CD4-positive, alpha-beta T cell (primary cell): Measurements from ENCODE around the gene GNG10. TPM values are rescaled to one million over a fixed set of nuclear protein-coding genes. Genes with fewer than 3 reads are reported as not detected.

ENCODE experiments used
- ATAC-seq: fragments of 200-7000 bp; cut with Tn5 transposase; one replicate; pipeline ENCODE4 v1.10.0; 2022; ENCODE audit warnings: mild to moderate bottlenecking; ENCODE audit not compliant: poor library complexity
- CTCF ChIA-PET: fragments of 350-600 bp; sonication (Branson Sonifier 250); formaldehyde crosslinking; loops from one replicate; lab custom pipeline; 2021; ENCODE audit warnings: antibody characterized with exemption, inconsistent platforms; lab: Charles Lee
- POLR2A ChIA-PET: fragments of 350-600 bp; sonication (Branson Sonifier 250); formaldehyde crosslinking; loops from one replicate; lab custom pipeline; 2021; ENCODE audit warnings: antibody characterized with exemption, inconsistent platforms; lab: Charles Lee
- DNase-seq, 14 experiments: peaks; one replicate each; pipeline ENCODE4 v3.0.0-alpha.2; 2013 to 2020; ENCODE audit warnings: mixed read lengths in 2 of 14
- H3K27ac ChIP-seq, 2 donors: one replicate each; pipeline versions ENCODE4 v1.5.1 to v1.7.0; 2013; ENCODE audit warnings: low read length in 2 of 2, low read depth in 1 of 2, mild to moderate bottlenecking in 1 of 2
- H3K27me3 ChIP-seq, 2 experiments: 1 replicate in 1 of 2; 2 replicates in 1 of 2; pipeline versions ENCODE4 v1.6.1 to v1.7.0; 2013; ENCODE audit warnings: low read length in 2 of 2, control low read depth in 1 of 2, mild to moderate bottlenecking in 1 of 2, moderate library complexity in 1 of 2; ENCODE audit not compliant: insufficient read depth in 2 of 2, control insufficient read depth in 1 of 2
- H3K36me3 ChIP-seq: one replicate; pipeline ENCODE4 v1.6.1; 2013; ENCODE audit warnings: low read length, control low read depth; ENCODE audit not compliant: insufficient read depth
- H3K4me1 ChIP-seq: one replicate; pipeline ENCODE4 v1.6.1; 2013; ENCODE audit warnings: low read length, control low read depth; ENCODE audit not compliant: insufficient read depth
- H3K4me3 ChIP-seq: one replicate; pipeline ENCODE4 v1.5.1; 2013; ENCODE audit warnings: mild to moderate bottlenecking, low read length, moderate library complexity
- H3K9me3 ChIP-seq, 2 experiments: 1 replicate in 1 of 2; 2 replicates in 1 of 2; pipeline versions ENCODE4 v1.6.1 to v1.7.0; 2013; ENCODE audit warnings: low read length in 2 of 2, mild to moderate bottlenecking in 2 of 2, control low read depth in 1 of 2, moderate library complexity in 1 of 2; ENCODE audit not compliant: control insufficient read depth in 1 of 2, insufficient read depth in 1 of 2
- H3K27ac Mint-ChIP-seq: one replicate; pipeline ENCODE4 v1.8.0; 2020; ENCODE audit warnings: mixed read lengths
- H3K27me3 Mint-ChIP-seq: one replicate; pipeline ENCODE4 v1.8.0; 2021; ENCODE audit warnings: mixed read lengths
- H3K36me3 Mint-ChIP-seq: one replicate; pipeline ENCODE4 v1.8.0; 2021; ENCODE audit warnings: low read depth, mixed read lengths
- H3K4me1 Mint-ChIP-seq: one replicate; pipeline ENCODE4 v1.8.0; 2021; ENCODE audit warnings: low read depth, mixed read lengths
- H3K4me3 Mint-ChIP-seq: one replicate; pipeline ENCODE4 v1.8.0; 2020; ENCODE audit warnings: mild to moderate bottlenecking, mixed read lengths
- H3K9me3 Mint-ChIP-seq: one replicate; pipeline ENCODE4 v1.8.0; 2020; ENCODE audit warnings: mixed read lengths
- CTCF ChIP-seq: fragments of 200-600 bp; IDR thresholded peaks from one replicate; pipeline ENCODE4 v1.8.0; 2022; ENCODE audit warnings: antibody characterized with exemption, mild to moderate bottlenecking
- intact Hi-C, 2 experiments: fragments of 100-400 bp; cut with DNase I in 1 of 2; cut with micrococcal nuclease in 1 of 2; formaldehyde crosslinking; loops; one replicate each; pipeline versions ENCODE4 v1.15.1 to v1.9.0; 2023 to 2025; cut with DNase I, micrococcal nuclease
- total RNA-seq, 174 experiments: library from RNA in 2 of 174; stranded (reverse) in 2 of 174; gene quantifications; one replicate each; pipeline ENCODE4 v1.2.3 and lab custom pipeline; 2021 to 2026

The GNG10 gene
- total RNA-seq, 2 experiments from 2014 or later: 2.8 to 3.0 TPM

- Mint-ChIP-seq H3K36me3 (peaks cover 12% of the 10 kb centered on the region), H3K4me1 (peaks cover 29% of the 10 kb centered on the region), H3K9me3 (no peaks in the 10 kb centered on the region), H3K27ac (no peak overlapping the region), H3K27me3 (peaks cover 5% of the 10 kb centered on the region), H3K4me3 (no peak overlapping the region)
- DNase-seq: no peak
- Histone ChIP-seq H3K9me3 (no peaks in the 10 kb centered on the region), H3K27ac (no peak overlapping the region), H3K27me3 (no peaks in the 10 kb centered on the region), H3K36me3 (no peaks in the 10 kb centered on the region), H3K4me1 (peaks cover 18% of the 10 kb centered on the region), H3K4me3 (no peak overlapping the region)
- intact Hi-C loops: no loop called here
- CTCF ChIA-PET: no interaction called here
- TF ChIP-seq CTCF: no peak
- ATAC-seq: no peak
- POLR2A ChIA-PET: no interaction called here
Observed at GRCh38 chr9:111628411-111628810, 33.0 kb upstream of the GNG10 start.

GRCh38 chr9:111630182-111630963 lies 31.0 kb upstream of the GNG10 start:
- POLR2A ChIA-PET: interaction anchor here (0.7 to 1.8 kb wide), 20 partner anchors 15 to 1780 kb away, joined by 3 to 47 read pairs (median 4); partner anchors contain the start of genes C9orf43, ECPAS, GNG10 and HSDL2
- no peaks in the 10 kb centered on the region for H3K9me3 Mint-ChIP-seq

GRCh38 chr9:111630964-111631213 lies 30.5 kb upstream of the GNG10 start:
- POLR2A ChIA-PET: interaction anchor here (0.7 to 1.8 kb wide), 20 partner anchors 14 to 1779 kb away, joined by 3 to 47 read pairs (median 4); partner anchors contain the start of genes C9orf43, ECPAS, GNG10 and HSDL2
- H3K9me3 ChIP-seq: no peaks in the 10 kb centered on the region
- Mint-ChIP-seq H3K36me3 (peaks cover 12% of the 10 kb centered on the region), H3K4me1 (peaks cover 54% of the 10 kb centered on the region), H3K4me3 (peak overlapping the region; percentile 99), H3K27me3 (no peaks in the 10 kb centered on the region), H3K27ac (peak overlapping the region; percentile 86), H3K9me3 (no peaks in the 10 kb centered on the region)
- peak overlapping the region; percentile 3 to 51 for H3K27ac ChIP-seq
- peaks cover 18% of the 10 kb centered on the region for H3K4me1 ChIP-seq
- no peaks in the 10 kb centered on the region for H3K27me3 ChIP-seq
- no peak for TF ChIP-seq CTCF
- no peaks in the 10 kb centered on the region for H3K36me3 ChIP-seq
- peak overlapping the region; percentile 74 for H3K4me3 ChIP-seq
- ATAC-seq (no peak), DNase-seq (no peak)
- intact Hi-C loops: loop anchor here in 1 of 2 experiments (2.0 to 10.0 kb wide), 10 partner anchors 106 to 1646 kb away; partner anchors contain the start of genes CDC26, ECPAS, FKBP15 and INIP
- CTCF ChIA-PET: no interaction called here

More at GRCh38 chr9:111630182-111630963, 31.0 kb upstream of the GNG10 start:
- CTCF ChIA-PET: no interaction called here
- Histone ChIP-seq H3K27me3 (no peaks in the 10 kb centered on the region), H3K4me1 (peaks cover 18% of the 10 kb centered on the region), H3K4me3 (peak overlapping the region; percentile 74), H3K9me3 (no peaks in the 10 kb centered on the region), H3K27ac (peak overlapping the region; percentile 3 to 51), H3K36me3 (no peaks in the 10 kb centered on the region)
- DNase-seq (peak in 1 of 14 experiments; percentile 31), ATAC-seq (peak; percentile 49)
- intact Hi-C loops: loop anchor here in 1 of 2 experiments (2.0 to 10.0 kb wide), 10 partner anchors 106 to 1647 kb away; partner anchors contain the start of genes CDC26, ECPAS, FKBP15 and INIP
- peak overlapping the region; percentile 86 for H3K27ac Mint-ChIP-seq
- no peak for TF ChIP-seq CTCF
- peaks cover 12% of the 10 kb centered on the region for H3K36me3 Mint-ChIP-seq
- H3K4me3 Mint-ChIP-seq: peak overlapping the region; percentile 99
- no peaks in the 10 kb centered on the region for H3K27me3 Mint-ChIP-seq
- H3K4me1 Mint-ChIP-seq: peaks cover 49% of the 10 kb centered on the region
